GM15510 (cell line): ENCODE measurements around the gene ATP6V1G3.

ENCODE experiments used
- POLR2A ChIP-seq: IDR thresholded peaks from 3 replicates; pipeline ENCODE4 v1.6.1; 2011; ENCODE audit warnings: borderline replicate concordance; ENCODE audit not compliant: insufficient read length; ENCODE audit errors: extremely low read depth

Gene ATP6V1G3

GRCh38 chr1:198524556-198524955 lies 15.9 kb downstream of the ATP6V1G3 start:
- TF ChIP-seq POLR2A: no peak

- TF ChIP-seq POLR2A: no peak
Observed at GRCh38 chr1:198523182-198523950, 17.1 kb downstream of the ATP6V1G3 start.

DNA sequence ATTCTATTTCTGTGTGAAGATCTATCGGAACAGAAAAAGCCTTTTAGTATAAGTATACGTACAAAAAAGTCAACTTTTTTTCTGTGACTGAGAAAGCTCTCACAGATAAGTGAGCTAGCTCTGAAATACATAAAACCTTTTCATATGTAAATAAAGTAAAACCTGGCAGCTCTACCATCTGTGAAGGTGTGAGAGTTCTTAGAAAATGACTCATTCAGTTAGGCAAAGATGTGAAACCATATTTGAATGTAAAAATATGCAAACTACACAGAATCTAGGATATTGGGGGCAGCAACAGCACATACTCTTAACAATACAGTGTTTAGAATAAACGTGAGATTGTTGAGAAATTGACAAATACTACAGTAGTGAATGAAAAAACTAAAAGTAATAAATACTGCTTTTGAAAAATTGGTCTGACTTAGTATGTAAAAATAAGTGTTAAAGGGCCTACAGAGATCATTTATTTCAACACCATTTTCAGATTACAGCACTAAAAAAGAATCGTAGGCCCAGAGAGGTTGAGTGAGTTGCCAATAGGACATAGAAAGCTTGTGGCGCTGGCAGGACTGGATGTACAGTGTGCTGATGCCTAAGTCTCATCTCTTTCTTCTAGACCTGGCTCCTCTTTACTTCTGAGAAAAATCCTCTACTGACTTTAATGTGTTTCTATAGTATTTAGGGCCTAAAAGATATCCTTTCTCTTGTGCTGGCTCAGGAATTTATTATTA lies 19.8 kb downstream of the ATP6V1G3 start:
- TF ChIP-seq POLR2A: no peak

- TF ChIP-seq POLR2A: no peak
Observed at GRCh38 chr1:198519639-198520501, 20.6 kb downstream of the ATP6V1G3 start.

- no peak for TF ChIP-seq POLR2A
Observed at GRCh38 chr1:198517623-198518199, 22.8 kb downstream of the ATP6V1G3 start.

GRCh38 chr1:198500096-198500495 lies 40.4 kb downstream of the ATP6V1G3 start:
- TF ChIP-seq POLR2A: no peak

DNA sequence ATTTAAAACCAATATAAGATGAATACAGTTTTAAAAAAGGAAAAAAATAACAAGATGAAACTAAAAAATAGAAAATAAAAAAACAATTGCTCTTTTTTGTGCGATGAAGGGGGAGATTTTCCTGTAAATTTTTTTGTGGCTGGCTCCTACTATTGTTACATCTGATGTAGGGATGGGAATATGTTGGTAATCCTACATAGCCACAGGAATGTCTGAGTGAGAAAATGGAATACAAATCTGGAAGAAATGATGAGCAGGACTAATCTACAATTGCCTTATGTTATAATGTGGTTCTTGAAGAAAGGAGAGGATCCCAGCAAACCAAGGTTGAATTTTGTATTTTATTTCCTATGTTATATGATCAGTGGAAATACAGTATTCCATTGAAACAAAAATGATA lies 40.9 kb downstream of the ATP6V1G3 start:
- TF ChIP-seq POLR2A: no peak

DNA sequence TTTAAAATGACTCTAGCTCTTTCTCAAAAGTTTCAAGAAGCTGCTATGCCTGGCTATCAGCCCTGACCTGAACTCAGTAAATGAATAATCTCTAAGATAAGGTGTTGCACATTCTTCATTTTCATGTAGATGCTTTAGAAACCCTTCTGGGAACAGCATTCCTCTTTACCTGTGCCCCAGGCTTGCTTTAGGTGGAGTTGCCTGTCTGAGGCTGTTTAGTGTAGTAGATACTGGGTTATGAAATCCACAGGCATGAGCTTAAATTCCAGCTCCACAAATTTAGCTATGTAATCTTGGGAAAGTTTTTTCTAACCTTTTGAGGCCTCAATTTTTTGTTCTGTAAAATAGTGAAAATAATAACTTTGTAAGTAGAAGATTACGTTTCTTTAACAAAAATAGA lies 41.6 kb downstream of the ATP6V1G3 start:
- TF ChIP-seq POLR2A: no peak

DNA sequence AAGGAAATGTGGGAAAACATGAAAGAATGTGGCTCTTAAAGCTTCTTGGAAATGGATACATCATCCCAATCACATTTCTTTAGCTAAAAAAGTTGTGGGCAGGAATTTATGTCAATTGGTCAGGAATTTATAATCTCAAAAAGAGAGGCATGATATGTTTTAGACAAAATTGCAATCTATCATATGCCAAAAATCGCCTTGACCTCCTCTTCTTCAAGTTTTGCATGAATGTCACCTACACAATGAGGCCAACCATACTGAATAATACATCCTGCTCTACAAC lies 42.4 kb downstream of the ATP6V1G3 start:
- no peak for TF ChIP-seq POLR2A

- no peak for TF ChIP-seq POLR2A
Observed at GRCh38 chr1:198497326-198498102, 43.0 kb downstream of the ATP6V1G3 start.

- no peak for TF ChIP-seq POLR2A
Observed at GRCh38 chr1:198496216-198497143, 44.0 kb downstream of the ATP6V1G3 start.

GRCh38 chr1:198495631-198496030 lies 44.8 kb downstream of the ATP6V1G3 start:
- TF ChIP-seq POLR2A: no peak

GRCh38 chr1:198494658-198495103 lies 45.8 kb downstream of the ATP6V1G3 start:
- no peak for TF ChIP-seq POLR2A
